Heart left ventricle (tissue), 16 donors: Measurements from ENCODE around the gene PRDM5. TPM values are rescaled to one million over a fixed set of nuclear protein-coding genes. Genes with fewer than 3 reads are reported as not detected.

Experiments used
- ATAC-seq, 4 donors: fragments of 200-7000 bp; cut with Tn5 transposase; one replicate each; pipeline ENCODE4 v1.9.1; 2020 to 2022; ENCODE audit warnings: moderate library complexity in 4 of 4, mild to moderate bottlenecking in 3 of 4, moderate number of reproducible peaks in 1 of 4
- DNase-seq, 5 donors: peaks; one replicate each; pipeline ENCODE4 v3.0.0-alpha.2; 2020
- H3K27ac ChIP-seq, 12 donors: fragments of 200-600 bp; sonication (generic) in 4 of 12; one replicate each; pipeline versions ENCODE4 v1.5.0 to v1.8.0; 2016 to 2022; ENCODE audit warnings: mild to moderate bottlenecking in 2 of 12
- H3K27me3 ChIP-seq, 9 donors: fragments of 200-600 bp; sonication (generic) in 2 of 9; one replicate each; pipeline versions ENCODE4 v1.5.1 to v1.8.0; 2016 to 2022; ENCODE audit warnings: mild to moderate bottlenecking in 3 of 9
- H3K36me3 ChIP-seq, 9 donors: fragments of 200-600 bp; sonication (generic) in 2 of 9; one replicate each; pipeline versions ENCODE4 v1.5.0 to v1.8.0; 2018 to 2022; ENCODE audit warnings: mild to moderate bottlenecking in 2 of 9
- H3K4me1 ChIP-seq, 12 donors: fragments of 200-600 bp; sonication (generic) in 4 of 12; one replicate each; pipeline versions ENCODE4 v1.5.0 to v1.8.0; 2016 to 2022; ENCODE audit warnings: mild to moderate bottlenecking in 3 of 12
- H3K4me3 ChIP-seq, 12 donors: fragments of 200-600 bp; sonication (generic) in 4 of 12; one replicate each; pipeline versions ENCODE4 v1.5.0 to v1.8.0; 2017 to 2022; ENCODE audit warnings: mild to moderate bottlenecking in 9 of 12, moderate library complexity in 4 of 12
- H3K9me3 ChIP-seq, 12 donors: fragments of 200-600 bp; sonication (generic) in 4 of 12; one replicate each; pipeline versions ENCODE4 v1.5.0 to v1.8.0; 2016 to 2022; ENCODE audit warnings: mild to moderate bottlenecking in 1 of 12
- POLR2A ChIP-seq, 2 donors: fragments of 450-650 bp; IDR thresholded peaks; one replicate each; pipeline ENCODE4 v1.6.1; 2017; ENCODE audit warnings: antibody characterized with exemption in 2 of 2, mild to moderate bottlenecking in 2 of 2, moderate library complexity in 2 of 2
- WGBS, 4 donors: extraction: QIAGEN DNeasy Blood & Tissue Kit in 2 of 4; methylation state at CpG; one replicate each; pipeline versions ENCODE4 v1.1.5 to v1.1.7; 2013 to 2018; 5-methylcytosine and 5-hydroxymethylcytosine counted together
- intact Hi-C, 10 donors: fragments of 100-400 bp; cut with DNase I; formaldehyde crosslinking; loops; one replicate each; pipeline versions ENCODE4 v1.11.1 to v1.14.2; 2022
- polyA plus RNA-seq, 2 donors: library from polyadenylated mRNA; stranded (reverse); fragments of 200-250 nt; gene quantifications; one replicate each; pipeline ENCODE4 v1.2.3, GENCODE V29; 2013
- total RNA-seq, 9 donors: library from RNA; depleted of rRNA in 2 of 9; stranded (reverse); fragments of >200 nt in 2 of 9; fragmentation: NEBNext Ultra II Directional in 3 of 9; extraction: Animal tissue kit (Norgen Biotek cat#: 25700) in 3 of 9; gene quantifications; one replicate each; pipeline versions ENCODE4 v1.1.0 to v1.2.4, GENCODE V29; 2016 to 2023
- TF ChIP-seq, protein P1 (sequence below), 12 donors: fragments of 200-600 bp; sonication (generic) in 4 of 12; IDR thresholded peaks; one replicate each; pipeline versions ENCODE4 v1.5.0 to v1.8.0; 2018 to 2022; ENCODE audit warnings: antibody characterized with exemption in 12 of 12, mild to moderate bottlenecking in 5 of 12
- donor health status: ischemic (EF 13 %, LVEDD 7.1; RV severe dilation, severe dysfunction).
- donor health status: healthy with polysubstance abuse.
- donor health status: DM: no; HTN: yes; CAD: no.
- donor health status: DM: no; HTN: no; CAD: no.
- donor health status: ischemic (EF 25% LVEDD 6.9; RV normal size, moderate dysfunction).
- donor health status: ischemic (EF 25% LVEDD 5.7; RV mildly dilated, moderate dysfunction).
- donor health status: healthy.
- donor health status: DM: yes; HTN: yes; CAD: no.
- donor health status: ischemic (EF 35%, LVEDD 5.7; RV mildly dilated, moderate dysfunction).
- donor health status: nonischemic (EF 11% LVEDD 7.7; RV severe dilation, severe dysfunction).
- donor health status: DM: yes; HTN: yes; CAD: no.
- donor health status: PGD.
- donor health status: ischemic (EF 29% LVEDD 5.4; RV normal size, mild dysfunction).
- donor health status: nonischemic (EF 23%, LVEDD 6.1; RV moderate dilation, normal function).

Gene PRDM5
- total and polyA plus RNA-seq, 11 donors = 2.0 to 19.7 (median 9.1) TPM

DNA sequence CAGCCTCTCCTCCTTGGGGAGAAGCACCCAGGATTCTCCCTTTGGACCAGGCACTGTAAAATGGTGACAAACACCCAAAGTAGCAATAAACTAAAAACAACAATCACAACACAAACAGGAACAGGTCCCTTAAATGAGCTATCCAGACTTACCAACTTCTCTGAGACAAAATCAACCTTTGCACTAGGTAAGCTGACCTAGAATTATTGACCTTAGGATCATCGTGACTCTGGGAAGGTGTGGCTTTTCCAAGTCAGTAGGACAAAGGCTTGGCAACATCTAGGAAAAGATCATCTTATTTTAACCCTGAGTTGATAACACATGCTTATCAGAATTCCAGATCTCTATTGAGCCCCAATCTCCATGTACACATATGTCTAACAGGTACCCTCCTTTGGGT is 166.7 kb downstream of the PRDM5 start:
- no peaks in the 10 kb centered on the region for H3K27me3 ChIP-seq
- DNase-seq (no peak), ATAC-seq (no peak)
- H3K36me3 ChIP-seq = peaks cover 0 to 8% (median 0%) of the 10 kb centered on the region in 9 donors
- no peak overlapping the region for H3K27ac ChIP-seq
- peaks cover 0 to 8% (median 0%) of the 10 kb centered on the region in 12 donors for H3K9me3 ChIP-seq
- 48 to 79% (median 67%) methylated on average over 1 of the region's 1 CpG for WGBS, 4 donors
- H3K4me1 ChIP-seq = peaks cover 0 to 5% (median 0%) of the 10 kb centered on the region in 12 donors
- intact Hi-C loops = no loop called here
- TF ChIP-seq, protein P1, sequence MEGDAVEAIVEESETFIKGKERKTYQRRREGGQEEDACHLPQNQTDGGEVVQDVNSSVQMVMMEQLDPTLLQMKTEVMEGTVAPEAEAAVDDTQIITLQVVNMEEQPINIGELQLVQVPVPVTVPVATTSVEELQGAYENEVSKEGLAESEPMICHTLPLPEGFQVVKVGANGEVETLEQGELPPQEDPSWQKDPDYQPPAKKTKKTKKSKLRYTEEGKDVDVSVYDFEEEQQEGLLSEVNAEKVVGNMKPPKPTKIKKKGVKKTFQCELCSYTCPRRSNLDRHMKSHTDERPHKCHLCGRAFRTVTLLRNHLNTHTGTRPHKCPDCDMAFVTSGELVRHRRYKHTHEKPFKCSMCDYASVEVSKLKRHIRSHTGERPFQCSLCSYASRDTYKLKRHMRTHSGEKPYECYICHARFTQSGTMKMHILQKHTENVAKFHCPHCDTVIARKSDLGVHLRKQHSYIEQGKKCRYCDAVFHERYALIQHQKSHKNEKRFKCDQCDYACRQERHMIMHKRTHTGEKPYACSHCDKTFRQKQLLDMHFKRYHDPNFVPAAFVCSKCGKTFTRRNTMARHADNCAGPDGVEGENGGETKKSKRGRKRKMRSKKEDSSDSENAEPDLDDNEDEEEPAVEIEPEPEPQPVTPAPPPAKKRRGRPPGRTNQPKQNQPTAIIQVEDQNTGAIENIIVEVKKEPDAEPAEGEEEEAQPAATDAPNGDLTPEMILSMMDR (IDR thresholded peaks at IDR 0.05) = no peak
- TF ChIP-seq POLR2A (IDR thresholded peaks at IDR 0.05) = no peak
- no peak overlapping the region for H3K4me3 ChIP-seq

DNA sequence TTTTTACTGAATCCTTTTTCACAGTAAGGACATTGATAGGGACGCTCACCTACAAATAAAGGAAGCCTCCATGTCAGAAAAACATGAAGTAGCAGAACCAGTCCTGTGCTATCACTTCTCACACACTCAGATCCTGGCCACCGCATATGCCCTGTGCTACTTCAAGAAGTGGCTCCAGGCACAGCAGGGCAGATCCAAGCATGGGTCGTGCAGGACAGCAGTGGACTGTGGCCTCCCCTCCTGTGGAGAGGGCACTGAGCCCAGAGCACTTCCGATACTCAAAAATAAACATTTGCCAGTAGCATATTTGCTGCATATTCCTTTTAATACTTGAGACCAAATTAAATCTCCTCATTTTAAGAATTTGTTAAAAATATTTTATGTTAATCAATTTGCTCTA is 167.9 kb downstream of the PRDM5 start:
- Histone ChIP-seq H3K36me3 (peaks cover 0 to 9% (median 0%) of the 10 kb centered on the region in 9 donors), H3K27me3 (no peaks in the 10 kb centered on the region), H3K27ac (peak overlapping the region in 6 of 12 donors; percentile 10 to 60 (median 42)), H3K4me1 (peaks cover 0 to 5% (median 0%) of the 10 kb centered on the region in 12 donors), H3K4me3 (no peak overlapping the region), H3K9me3 (peaks cover 0 to 15% (median 2%) of the 10 kb centered on the region in 12 donors)
- ATAC-seq = peak; percentile 86 to 95 (median 86)
- 45 to 54% (median 53%) methylated on average over 4 of the region's 4 CpGs for WGBS, 4 donors
- DNase-seq = peak in 3 of 5 donors; percentile 32 to 76 (median 32)
- TF ChIP-seq, protein P1 (IDR thresholded peaks at IDR 0.05) = no peak
- TF ChIP-seq POLR2A (IDR thresholded peaks at IDR 0.05) = no peak
- intact Hi-C loops = no loop called here

DNA sequence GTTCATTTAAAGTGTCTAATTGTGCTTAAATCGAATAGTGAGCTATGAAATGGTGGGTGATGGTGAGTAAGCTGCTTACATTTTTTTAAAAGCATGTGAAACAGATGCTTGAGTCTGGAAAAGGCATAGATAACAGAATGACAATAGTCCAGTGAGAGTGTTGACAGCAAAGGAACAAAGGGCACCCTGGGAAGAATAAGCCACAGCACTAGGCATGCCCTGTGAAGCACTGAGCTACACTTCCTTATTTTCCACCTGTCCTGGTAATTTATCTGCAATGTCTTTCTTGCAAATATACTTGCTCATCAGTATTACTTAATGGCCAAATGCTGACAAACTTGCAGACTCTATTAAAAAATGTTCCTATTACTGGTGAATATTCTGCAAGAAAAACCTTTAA is 168.7 kb downstream of the PRDM5 start:
- H3K4me1 ChIP-seq = peaks cover 0 to 5% (median 0%) of the 10 kb centered on the region in 12 donors
- intact Hi-C loops = no loop called here
- TF ChIP-seq POLR2A (IDR thresholded peaks at IDR 0.05) = no peak
- TF ChIP-seq, protein P1 (IDR thresholded peaks at IDR 0.05) = no peak
- peak; percentile 93 to 97 (median 96) for ATAC-seq
- peak overlapping the region in 8 of 12 donors; percentile 10 to 60 (median 31) for H3K27ac ChIP-seq
- peaks cover 0 to 15% (median 2%) of the 10 kb centered on the region in 12 donors for H3K9me3 ChIP-seq
- peaks cover 0 to 9% (median 0%) of the 10 kb centered on the region in 9 donors for H3K36me3 ChIP-seq
- peak overlapping the region in 1 of 12 donors; percentile 8 for H3K4me3 ChIP-seq
- DNase-seq = no peak
- 21 to 30% (median 24%) methylated on average over 1 of the region's 1 CpG for WGBS, 4 donors
- no peaks in the 10 kb centered on the region for H3K27me3 ChIP-seq

DNA sequence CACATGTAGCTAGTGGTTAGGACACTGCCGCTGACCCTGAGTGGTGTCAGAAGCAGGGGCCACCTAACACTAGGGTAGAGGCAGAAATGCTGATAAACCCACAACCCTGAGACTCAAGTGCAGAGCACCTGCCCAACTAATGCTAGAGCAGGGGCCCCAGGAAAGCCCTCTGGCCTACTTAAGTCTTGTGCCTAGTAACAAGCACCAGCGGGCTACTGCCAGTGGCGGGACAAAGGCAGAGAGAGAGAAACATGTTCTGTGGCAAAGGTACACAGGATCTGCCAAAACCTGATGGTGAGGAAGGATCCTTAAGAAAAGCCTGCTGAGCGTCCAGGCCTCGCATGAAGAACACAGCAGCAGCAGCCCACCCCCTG is 172.4 kb downstream of the PRDM5 start:
- WGBS, 4 donors = 96 to 99% (median 97%) methylated on average over 5 of the region's 5 CpGs
- TF ChIP-seq, protein P1 (IDR thresholded peaks at IDR 0.05) = no peak
- no peak overlapping the region for H3K4me3 ChIP-seq
- peaks cover 0 to 15% (median 2%) of the 10 kb centered on the region in 12 donors for H3K9me3 ChIP-seq
- peaks cover 0 to 9% (median 0%) of the 10 kb centered on the region in 9 donors for H3K36me3 ChIP-seq
- intact Hi-C loops = no loop called here
- H3K27me3 ChIP-seq = no peaks in the 10 kb centered on the region
- peaks cover 0 to 5% (median 0%) of the 10 kb centered on the region in 12 donors for H3K4me1 ChIP-seq
- ATAC-seq (no peak), DNase-seq (no peak)
- H3K27ac ChIP-seq = no peak overlapping the region
